ENCODE results near the gene PTPRM. TPM values are rescaled to one million over a fixed set of nuclear protein-coding genes. Genes with fewer than 3 reads are reported as not detected.

The PTPRM gene
- total RNA-seq, 1 experiment from 2014 or later: 14.5 TPM

- no peak overlapping the region for H2AFZ ChIP-seq (ENCODE audit: low read depth, low read length, poor library complexity, severe bottlenecking)
- H3K27me3 ChIP-seq (ENCODE audit: insufficient read depth, low read length): no peaks in the 10 kb centered on the region
- H3K4me1 ChIP-seq (ENCODE audit: control insufficient read depth in 1 of 2, insufficient read depth in 2 of 2, low read length in 2 of 2): peaks cover 0 to 3% of the 10 kb centered on the region in 2 experiments; a peak in 1 of 4 replicates
- RAD21 ChIA-PET (ENCODE audit: low non-redundant PET in 1 of 2, low total read pairs in 2 of 2, uncharacterized antibody in 2 of 2, unreplicated experiment in 2 of 2): no interaction called here
- H3K79me2 ChIP-seq (ENCODE audit: insufficient read depth, low read length): no peaks in the 10 kb centered on the region
- no peak overlapping the region for H3K4me2 ChIP-seq (ENCODE audit: low read length)
- no peak overlapping the region for H3K4me3 ChIP-seq (replicated peaks in 1 of 2; ENCODE audit: low read depth in 1 of 2, low read length in 2 of 2)
- H3K9me2 ChIP-seq (ENCODE audit: insufficient read depth): no peaks in the 10 kb centered on the region
- CTCF ChIA-PET: interaction anchor here (1.1 kb wide), 1 partner anchor 428 kb away, joined by 3 read pairs; no protein-coding TSS in a partner anchor
- TF ChIP-seq CTCF (IDR thresholded peaks at IDR 0.05 in 2 of 3, conservative IDR thresholded peaks at IDR 0.05 in 1 of 3; ENCODE audit: borderline replicate concordance in 1 of 3, insufficient read depth in 1 of 3, low read depth in 2 of 3, low read length in 2 of 3) (0 out of 6 replicates have a peak, but pooled peaks of 1 of the 3 experiments have one; percentile 8), RAD21 (IDR thresholded peaks at IDR 0.05; ENCODE audit: low read depth) (peak; percentile 33; the same call in 1 of the 2 replicates)
- TF ChIP-seq, protein P1, sequence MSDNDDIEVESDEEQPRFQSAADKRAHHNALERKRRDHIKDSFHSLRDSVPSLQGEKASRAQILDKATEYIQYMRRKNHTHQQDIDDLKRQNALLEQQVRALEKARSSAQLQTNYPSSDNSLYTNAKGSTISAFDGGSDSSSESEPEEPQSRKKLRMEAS (IDR thresholded peaks at IDR 0.05): no peak
- H3K9me3 ChIP-seq (ENCODE audit: control insufficient read depth in 1 of 2, insufficient read depth in 1 of 2, low read depth in 1 of 2, low read length in 2 of 2): no peaks in the 10 kb centered on the region
- no peaks in the 10 kb centered on the region for H3K36me3 ChIP-seq (ENCODE audit: control insufficient read depth in 1 of 2, insufficient read depth in 2 of 2, low read length in 2 of 2)
- H3K27ac ChIP-seq (ENCODE audit: low read depth, low read length): no peak overlapping the region
- POLR2A ChIA-PET: no interaction called here
- ATAC-seq: peak; percentile 64
- DNase-seq (ENCODE audit: low read depth, low spot score): no peak
- no TSS peak for BruUV-seq (replicated peaks)
- no peaks in the 10 kb centered on the region for H4K20me1 ChIP-seq (ENCODE audit: insufficient read depth)
- intact Hi-C loops (cut with micrococcal nuclease): no loop called here
- H3K9ac ChIP-seq (ENCODE audit: low read length): no peak overlapping the region
Measured at GRCh38 chr18:8052237-8052701, 485.2 kb downstream of the PTPRM start.

DNA sequence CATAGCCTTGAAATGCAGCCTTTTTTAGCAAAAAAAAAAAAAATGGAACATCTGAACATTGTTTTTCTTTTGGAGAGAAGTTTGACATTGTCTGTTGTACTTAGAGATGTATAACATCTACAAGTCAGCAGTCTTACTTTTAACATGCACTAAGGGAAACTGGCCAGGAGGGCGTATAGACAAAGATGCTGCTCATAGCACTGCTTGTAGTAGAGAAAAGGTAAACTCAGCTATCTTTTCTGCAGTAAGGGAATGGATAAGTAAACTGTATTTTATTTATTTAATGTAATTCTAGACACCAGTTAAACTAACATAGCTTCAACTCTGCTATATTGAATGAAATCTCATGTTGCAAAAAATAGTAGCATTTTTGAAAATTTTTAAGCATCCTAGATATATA lies 489.6 kb downstream of the PTPRM start:
- H3K36me3 ChIP-seq (ENCODE audit: control insufficient read depth in 1 of 2, insufficient read depth in 2 of 2, low read length in 2 of 2): no peaks in the 10 kb centered on the region
- no peaks in the 10 kb centered on the region for H3K9me3 ChIP-seq (ENCODE audit: control insufficient read depth in 1 of 2, insufficient read depth in 1 of 2, low read depth in 1 of 2, low read length in 2 of 2)
- ATAC-seq: no peak
- ChIA-PET RAD21 (ENCODE audit: low non-redundant PET in 1 of 2, low total read pairs in 2 of 2, uncharacterized antibody in 2 of 2, unreplicated experiment in 2 of 2) (no interaction called here), POLR2A (no interaction called here), CTCF (no interaction called here)
- no peak overlapping the region for H3K27ac ChIP-seq (ENCODE audit: low read depth, low read length)
- no TSS peak for BruUV-seq (replicated peaks)
- no peak overlapping the region for H2AFZ ChIP-seq (ENCODE audit: low read depth, low read length, poor library complexity, severe bottlenecking)
- peaks cover 0 to 3% of the 10 kb centered on the region in 2 experiments; a peak in 1 of 4 replicates for H3K4me1 ChIP-seq (ENCODE audit: control insufficient read depth in 1 of 2, insufficient read depth in 2 of 2, low read length in 2 of 2)
- intact Hi-C loops (cut with micrococcal nuclease): no loop called here
- no peaks in the 10 kb centered on the region for H3K27me3 ChIP-seq (ENCODE audit: insufficient read depth, low read length)
- no peaks in the 10 kb centered on the region for H3K79me2 ChIP-seq (ENCODE audit: insufficient read depth, low read length)
- no peak for DNase-seq (ENCODE audit: low read depth, low spot score)
- H3K4me2 ChIP-seq (ENCODE audit: low read length): no peak overlapping the region
- H3K9ac ChIP-seq (ENCODE audit: low read length): no peak overlapping the region
- H3K4me3 ChIP-seq (replicated peaks in 1 of 2; ENCODE audit: low read depth in 1 of 2, low read length in 2 of 2): no peak overlapping the region
- H4K20me1 ChIP-seq (ENCODE audit: insufficient read depth): no peaks in the 10 kb centered on the region
- H3K9me2 ChIP-seq (ENCODE audit: insufficient read depth): no peaks in the 10 kb centered on the region
- TF ChIP-seq CTCF (IDR thresholded peaks at IDR 0.05 in 2 of 3, conservative IDR thresholded peaks at IDR 0.05 in 1 of 3; ENCODE audit: borderline replicate concordance in 1 of 3, insufficient read depth in 1 of 3, low read depth in 2 of 3, low read length in 2 of 3) (no peak), TCF7L2 (IDR thresholded peaks at IDR 0.05; ENCODE audit: borderline replicate concordance, extremely low read depth, insufficient read depth, insufficient read length) (no peak), YY1 (IDR thresholded peaks at IDR 0.05; ENCODE audit: extremely low read depth, insufficient replicate concordance, low read depth, low read length) (no peak), ZBTB33 (IDR thresholded peaks at IDR 0.05; ENCODE audit: extremely low read depth, insufficient replicate concordance, low read length) (no peak), ZNF274 (IDR thresholded peaks at IDR 0.05; ENCODE audit: low read depth, low read length) (no peak), CBX3 (IDR thresholded peaks at IDR 0.05; ENCODE audit: low read depth) (no peak), FOSL1 (IDR thresholded peaks at IDR 0.05; ENCODE audit: low read depth) (no peak), POLR2AphosphoS5 (IDR thresholded peaks at IDR 0.05; ENCODE audit: low read depth, low read length) (no peak)
- TF ChIP-seq, protein P2, sequence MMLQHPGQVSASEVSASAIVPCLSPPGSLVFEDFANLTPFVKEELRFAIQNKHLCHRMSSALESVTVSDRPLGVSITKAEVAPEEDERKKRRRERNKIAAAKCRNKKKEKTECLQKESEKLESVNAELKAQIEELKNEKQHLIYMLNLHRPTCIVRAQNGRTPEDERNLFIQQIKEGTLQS (IDR thresholded peaks at IDR 0.05): no peak

Measured in HCT116 (cell line).